ENCODE measurements around the gene DAO.

The DAO gene

GRCh38 chr12:108896336-108896735 is 16.4 kb downstream of the DAO start:
- Histone ChIP-seq H3K56ac (ENCODE audit: low read length) (no peak overlapping the region), H3K27me3 (ENCODE audit: insufficient read depth, low read length, poor library complexity) (no peaks in the 10 kb centered on the region), H2BK120ac (ENCODE audit: low read depth, low read length) (no peak overlapping the region), H3K9ac (ENCODE audit: low read length) (no peak overlapping the region), H3K23ac (ENCODE audit: low read length) (no peak overlapping the region), H3K18ac (ENCODE audit: low read length) (no peak overlapping the region), H3K4me2 (ENCODE audit: low read length) (no peak overlapping the region), H3K4me1 (ENCODE audit: control insufficient read depth, low read depth, low read length) (no peaks in the 10 kb centered on the region), H3K4ac (ENCODE audit: low read depth, low read length) (no peak overlapping the region), H2BK15ac (replicated peaks; ENCODE audit: low read depth) (no peak overlapping the region), H3K79me2 (ENCODE audit: control insufficient read depth, insufficient read depth, low read length) (no peaks in the 10 kb centered on the region), H3K79me1 (ENCODE audit: low read length) (no peaks in the 10 kb centered on the region), H3K27ac (ENCODE audit: low read depth, low read length) (no peak overlapping the region), H2BK5ac (ENCODE audit: low read length) (no peak overlapping the region), H4K5ac (ENCODE audit: low read length) (no peak overlapping the region), H3K4me3 (ENCODE audit: low read length) (no peak overlapping the region), H3K36me3 (ENCODE audit: control insufficient read depth, insufficient read depth, low read length) (no peaks in the 10 kb centered on the region), H2AK5ac (ENCODE audit: low read length) (no peak overlapping the region), H4K8ac (ENCODE audit: low read depth, low read length) (no peak overlapping the region)
- DNase-seq = peak; percentile 27
- WGBS (ENCODE audit: extremely low coverage, insufficient coverage, low lambda C conversion rate) = no CpG with 5 or more reads among the region's 8 CpGs

DNA sequence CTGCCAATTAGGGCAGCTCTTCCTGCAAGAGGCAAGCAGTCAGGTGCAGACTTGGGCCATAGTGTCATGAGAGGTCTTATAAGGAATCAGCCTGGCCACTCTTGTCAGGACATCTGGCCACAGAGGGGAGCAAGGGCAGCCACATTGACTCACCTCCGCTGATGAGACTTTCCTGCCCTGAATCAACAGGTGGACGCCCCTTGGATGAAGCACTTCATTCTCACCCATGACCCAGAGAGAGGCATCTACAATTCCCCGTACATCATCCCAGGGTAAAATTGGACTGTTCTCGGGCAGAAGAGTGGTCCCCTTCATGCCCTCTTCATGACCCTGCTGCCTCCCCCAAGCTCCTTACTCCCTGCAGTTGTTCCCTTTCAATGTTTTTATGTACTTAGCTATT is 16.9 kb downstream of the DAO start:
- Histone ChIP-seq H3K27ac (ENCODE audit: low read depth, low read length) (no peak overlapping the region), H4K8ac (ENCODE audit: low read depth, low read length) (no peak overlapping the region), H3K4me2 (ENCODE audit: low read length) (no peak overlapping the region), H2AK5ac (ENCODE audit: low read length) (no peak overlapping the region), H2BK5ac (ENCODE audit: low read length) (no peak overlapping the region), H2BK120ac (ENCODE audit: low read depth, low read length) (no peak overlapping the region), H3K27me3 (ENCODE audit: insufficient read depth, low read length, poor library complexity) (no peaks in the 10 kb centered on the region), H4K5ac (ENCODE audit: low read length) (no peak overlapping the region), H3K23ac (ENCODE audit: low read length) (no peak overlapping the region), H3K18ac (ENCODE audit: low read length) (no peak overlapping the region), H3K79me1 (ENCODE audit: low read length) (no peaks in the 10 kb centered on the region), H3K36me3 (ENCODE audit: control insufficient read depth, insufficient read depth, low read length) (no peaks in the 10 kb centered on the region), H3K9ac (ENCODE audit: low read length) (no peak overlapping the region), H3K56ac (ENCODE audit: low read length) (no peak overlapping the region), H3K79me2 (ENCODE audit: control insufficient read depth, insufficient read depth, low read length) (no peaks in the 10 kb centered on the region), H2BK15ac (replicated peaks; ENCODE audit: low read depth) (no peak overlapping the region), H3K4ac (ENCODE audit: low read depth, low read length) (no peak overlapping the region), H3K4me3 (ENCODE audit: low read length) (no peak overlapping the region), H3K4me1 (ENCODE audit: control insufficient read depth, low read depth, low read length) (no peaks in the 10 kb centered on the region)
- no peak for DNase-seq
- no CpG with 5 or more reads among the region's 4 CpGs for WGBS (ENCODE audit: extremely low coverage, insufficient coverage, low lambda C conversion rate)

DNA sequence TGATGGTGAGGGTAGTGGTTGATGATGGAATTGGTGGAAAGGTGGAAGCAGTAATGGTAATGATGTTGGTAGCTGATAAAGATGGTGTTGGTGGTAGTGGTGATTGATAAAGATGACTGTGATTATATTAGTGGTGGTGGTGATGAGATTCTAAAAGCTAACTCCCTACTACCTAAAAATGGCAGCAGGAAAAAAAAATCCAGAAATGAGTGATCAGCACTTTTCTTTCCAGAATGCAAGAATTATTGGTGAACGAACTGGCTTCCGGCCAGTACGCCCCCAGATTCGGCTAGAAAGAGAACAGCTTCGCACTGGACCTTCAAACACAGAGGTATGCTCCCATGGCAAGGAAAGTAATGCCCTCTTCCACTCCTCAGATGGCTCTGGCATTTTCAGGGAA is 19.3 kb downstream of the DAO start:
- Histone ChIP-seq H3K4me3 (ENCODE audit: low read length) (no peak overlapping the region), H3K9ac (ENCODE audit: low read length) (no peak overlapping the region), H4K8ac (ENCODE audit: low read depth, low read length) (no peak overlapping the region), H3K18ac (ENCODE audit: low read length) (no peak overlapping the region), H2BK15ac (replicated peaks; ENCODE audit: low read depth) (no peak overlapping the region), H2BK120ac (ENCODE audit: low read depth, low read length) (no peak overlapping the region), H3K79me1 (ENCODE audit: low read length) (no peaks in the 10 kb centered on the region), H3K27me3 (ENCODE audit: insufficient read depth, low read length, poor library complexity) (no peaks in the 10 kb centered on the region), H3K4me2 (ENCODE audit: low read length) (no peak overlapping the region), H3K27ac (ENCODE audit: low read depth, low read length) (no peak overlapping the region), H3K56ac (ENCODE audit: low read length) (no peak overlapping the region), H2BK5ac (ENCODE audit: low read length) (no peak overlapping the region), H3K4me1 (ENCODE audit: control insufficient read depth, low read depth, low read length) (no peaks in the 10 kb centered on the region), H4K5ac (ENCODE audit: low read length) (no peak overlapping the region), H3K36me3 (ENCODE audit: control insufficient read depth, insufficient read depth, low read length) (no peaks in the 10 kb centered on the region), H3K79me2 (ENCODE audit: control insufficient read depth, insufficient read depth, low read length) (no peaks in the 10 kb centered on the region), H3K4ac (ENCODE audit: low read depth, low read length) (no peak overlapping the region), H2AK5ac (ENCODE audit: low read length) (no peak overlapping the region), H3K23ac (ENCODE audit: low read length) (no peak overlapping the region)
- WGBS (ENCODE audit: extremely low coverage, insufficient coverage, low lambda C conversion rate) = no CpG with 5 or more reads among the region's 5 CpGs
- no peak for DNase-seq

- Histone ChIP-seq H3K27me3 (ENCODE audit: insufficient read depth, low read length, poor library complexity) (no peaks in the 10 kb centered on the region), H3K79me2 (ENCODE audit: control insufficient read depth, insufficient read depth, low read length) (no peaks in the 10 kb centered on the region), H2BK5ac (ENCODE audit: low read length) (no peak overlapping the region), H3K27ac (ENCODE audit: low read depth, low read length) (no peak overlapping the region), H3K18ac (ENCODE audit: low read length) (no peak overlapping the region), H3K4me1 (ENCODE audit: control insufficient read depth, low read depth, low read length) (no peaks in the 10 kb centered on the region), H3K4me2 (ENCODE audit: low read length) (no peak overlapping the region), H2AK5ac (ENCODE audit: low read length) (no peak overlapping the region), H2BK120ac (ENCODE audit: low read depth, low read length) (no peak overlapping the region), H3K4ac (ENCODE audit: low read depth, low read length) (no peak overlapping the region), H3K56ac (ENCODE audit: low read length) (no peak overlapping the region), H3K36me3 (ENCODE audit: control insufficient read depth, insufficient read depth, low read length) (no peaks in the 10 kb centered on the region), H2BK15ac (replicated peaks; ENCODE audit: low read depth) (no peak overlapping the region), H3K9ac (ENCODE audit: low read length) (no peak overlapping the region), H4K5ac (ENCODE audit: low read length) (no peak overlapping the region), H4K8ac (ENCODE audit: low read depth, low read length) (no peak overlapping the region), H3K79me1 (ENCODE audit: low read length) (no peaks in the 10 kb centered on the region), H3K23ac (ENCODE audit: low read length) (no peak overlapping the region), H3K4me3 (ENCODE audit: low read length) (no peak overlapping the region)
- DNase-seq = no peak
- no CpG with 5 or more reads among the region's 5 CpGs for WGBS (ENCODE audit: extremely low coverage, insufficient coverage, low lambda C conversion rate)
Measured at GRCh38 chr12:108905725-108906124, 25.8 kb downstream of the DAO start.

DNA sequence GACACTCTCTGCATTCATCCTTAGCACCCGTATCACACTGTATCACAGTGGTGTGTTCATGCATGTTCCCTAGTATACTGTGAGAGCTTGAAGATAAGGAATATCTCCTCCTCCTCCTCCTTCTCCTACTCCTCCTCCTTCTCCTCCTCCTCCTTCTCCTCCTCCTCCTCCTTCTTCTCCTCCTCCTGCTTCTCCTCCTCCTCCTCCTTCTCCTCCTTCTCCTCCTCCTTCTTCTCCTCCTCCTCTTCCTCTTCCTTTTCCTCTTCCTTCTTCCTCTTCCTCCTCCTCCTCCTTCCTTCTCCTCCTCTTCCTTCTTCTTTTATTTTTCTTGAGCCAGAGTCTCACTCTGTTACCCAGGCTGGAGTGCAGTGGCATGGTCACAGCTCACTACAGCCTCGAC is 27.1 kb downstream of the DAO start:
- Histone ChIP-seq H2BK5ac (ENCODE audit: low read length) (no peak overlapping the region), H3K4me2 (ENCODE audit: low read length) (no peak overlapping the region), H2BK120ac (ENCODE audit: low read depth, low read length) (no peak overlapping the region), H4K8ac (ENCODE audit: low read depth, low read length) (no peak overlapping the region), H3K27me3 (ENCODE audit: insufficient read depth, low read length, poor library complexity) (no peaks in the 10 kb centered on the region), H3K18ac (ENCODE audit: low read length) (no peak overlapping the region), H3K4me3 (ENCODE audit: low read length) (no peak overlapping the region), H2AK5ac (ENCODE audit: low read length) (no peak overlapping the region), H3K56ac (ENCODE audit: low read length) (no peak overlapping the region), H4K5ac (ENCODE audit: low read length) (no peak overlapping the region), H3K79me2 (ENCODE audit: control insufficient read depth, insufficient read depth, low read length) (no peaks in the 10 kb centered on the region), H3K4ac (ENCODE audit: low read depth, low read length) (no peak overlapping the region), H3K23ac (ENCODE audit: low read length) (no peak overlapping the region), H3K4me1 (ENCODE audit: control insufficient read depth, low read depth, low read length) (no peaks in the 10 kb centered on the region), H3K9ac (ENCODE audit: low read length) (no peak overlapping the region), H3K27ac (ENCODE audit: low read depth, low read length) (no peak overlapping the region), H3K79me1 (ENCODE audit: low read length) (no peaks in the 10 kb centered on the region), H2BK15ac (replicated peaks; ENCODE audit: low read depth) (no peak overlapping the region), H3K36me3 (ENCODE audit: control insufficient read depth, insufficient read depth, low read length) (no peaks in the 10 kb centered on the region)
- DNase-seq = no peak
- no CpG with 5 or more reads among the region's 2 CpGs for WGBS (ENCODE audit: extremely low coverage, insufficient coverage, low lambda C conversion rate)

GRCh38 chr12:108907839-108908351 is 28.0 kb downstream of the DAO start:
- H3K36me3 ChIP-seq (ENCODE audit: control insufficient read depth, insufficient read depth, low read length) = no peaks in the 10 kb centered on the region
- no peaks in the 10 kb centered on the region for H3K79me2 ChIP-seq (ENCODE audit: control insufficient read depth, insufficient read depth, low read length)
- no peak overlapping the region for H4K8ac ChIP-seq (ENCODE audit: low read depth, low read length)
- WGBS (ENCODE audit: extremely low coverage, insufficient coverage, low lambda C conversion rate) = no CpG with 5 or more reads among the region's 2 CpGs
- no peak overlapping the region for H3K18ac ChIP-seq (ENCODE audit: low read length)
- H3K4ac ChIP-seq (ENCODE audit: low read depth, low read length) = no peak overlapping the region
- no peaks in the 10 kb centered on the region for H3K27me3 ChIP-seq (ENCODE audit: insufficient read depth, low read length, poor library complexity)
- no peak overlapping the region for H2BK120ac ChIP-seq (ENCODE audit: low read depth, low read length)
- no peak overlapping the region for H3K9ac ChIP-seq (ENCODE audit: low read length)
- H2BK5ac ChIP-seq (ENCODE audit: low read length) = no peak overlapping the region
- no peaks in the 10 kb centered on the region for H3K4me1 ChIP-seq (ENCODE audit: control insufficient read depth, low read depth, low read length)
- no peak overlapping the region for H3K23ac ChIP-seq (ENCODE audit: low read length)
- H2AK5ac ChIP-seq (ENCODE audit: low read length) = no peak overlapping the region
- H3K27ac ChIP-seq (ENCODE audit: low read depth, low read length) = no peak overlapping the region
- DNase-seq = peak; percentile 20
- no peak overlapping the region for H3K56ac ChIP-seq (ENCODE audit: low read length)
- H4K5ac ChIP-seq (ENCODE audit: low read length) = no peak overlapping the region
- no peak overlapping the region for H2BK15ac ChIP-seq (replicated peaks; ENCODE audit: low read depth)
- H3K4me2 ChIP-seq (ENCODE audit: low read length) = no peak overlapping the region
- no peak overlapping the region for H3K4me3 ChIP-seq (ENCODE audit: low read length)
- no peaks in the 10 kb centered on the region for H3K79me1 ChIP-seq (ENCODE audit: low read length)
